MM.1S (cell line): Measurements from ENCODE around the gene TRDMT1.

ENCODE experiments used
- DNase-seq: peaks from one replicate; pipeline ENCODE4 v3.0.0-alpha.2; 2015
- H2AFZ ChIP-seq: fragments of 300-600 bp; sonication (generic); 2 replicates; pipeline ENCODE4 v1.6.0; 2016; ENCODE audit warnings: antibody characterized with exemption, low read length
- H3F3A ChIP-seq: fragments of 300-600 bp; sonication (generic); 2 replicates; pipeline ENCODE4 v1.6.1; 2016; ENCODE audit warnings: mild to moderate bottlenecking, antibody characterized with exemption, low read length, moderate library complexity, mixed read lengths; ENCODE audit not compliant: insufficient read depth
- H3K27ac ChIP-seq: fragments of 300-600 bp; sonication (generic); 2 replicates; pipeline ENCODE4 v1.5.1; 2016; ENCODE audit warnings: mild to moderate bottlenecking, low read length
- H3K27me3 ChIP-seq: fragments of 300-600 bp; sonication (generic); replicated peaks from 2 replicates; pipeline ENCODE4 v1.6.0; 2016; ENCODE audit warnings: low read length; ENCODE audit not compliant: insufficient read depth
- H3K36me3 ChIP-seq: fragments of 300-600 bp; sonication (generic); replicated peaks from 2 replicates; pipeline ENCODE4 v1.6.1; 2016; ENCODE audit warnings: mild to moderate bottlenecking, low read length, mixed read lengths; ENCODE audit not compliant: insufficient read depth
- H3K4me1 ChIP-seq: fragments of 300-600 bp; sonication (generic); 2 replicates; pipeline ENCODE4 v1.6.1; 2016; ENCODE audit warnings: low read length, mixed read lengths
- H3K4me2 ChIP-seq: fragments of 300-600 bp; sonication (generic); 2 replicates; pipeline ENCODE4 v1.6.0; 2016; ENCODE audit warnings: low read depth, low read length
- H3K4me3 ChIP-seq: fragments of 300-600 bp; sonication (generic); 2 replicates; pipeline ENCODE4 v1.5.1; 2016; ENCODE audit warnings: low read length, mixed read lengths
- H3K79me2 ChIP-seq: fragments of 300-600 bp; sonication (generic); 2 replicates; pipeline ENCODE4 v1.6.1; 2016; ENCODE audit warnings: mixed run types, low read length, mixed read lengths
- H3K9ac ChIP-seq: fragments of 300-600 bp; sonication (generic); 2 replicates; pipeline ENCODE4 v1.6.1; 2016; ENCODE audit warnings: low read length, mixed read lengths
- H3K9me2 ChIP-seq: fragments of 300-600 bp; sonication (generic); replicated peaks from 2 replicates; pipeline ENCODE4 v1.6.1; 2016; ENCODE audit warnings: mild to moderate bottlenecking, low read length, mixed read lengths; ENCODE audit not compliant: insufficient read depth
- H3K9me3 ChIP-seq: fragments of 300-600 bp; sonication (generic); replicated peaks from 2 replicates; pipeline ENCODE4 v1.6.1; 2016; ENCODE audit warnings: mild to moderate bottlenecking, low read length, mixed read lengths; ENCODE audit not compliant: insufficient read depth
- H4K20me1 ChIP-seq: fragments of 300-600 bp; sonication (generic); 2 replicates; pipeline ENCODE4 v1.6.1; 2016; ENCODE audit warnings: mild to moderate bottlenecking, low read length, moderate library complexity, mixed read lengths; ENCODE audit not compliant: insufficient read depth
- CTCF ChIP-seq: fragments of 300-600 bp; sonication (generic); IDR thresholded peaks from 2 replicates; pipeline ENCODE4 v1.5.1; 2016; ENCODE audit warnings: antibody characterized with exemption, low read length, mixed read lengths
- EZH2 ChIP-seq: fragments of 300-600 bp; sonication (generic); optimal IDR thresholded peaks from 2 replicates; pipeline ENCODE3; 2017; ENCODE audit warnings: low read depth, mild to moderate bottlenecking, antibody characterized with exemption, low read length, mixed read lengths
- EZH2phosphoT487 ChIP-seq: fragments of 300-600 bp; sonication (generic); IDR thresholded peaks from 2 replicates; pipeline ENCODE4 v1.6.1; 2018; ENCODE audit warnings: antibody characterized with exemption, low read length

Gene TRDMT1

DNA sequence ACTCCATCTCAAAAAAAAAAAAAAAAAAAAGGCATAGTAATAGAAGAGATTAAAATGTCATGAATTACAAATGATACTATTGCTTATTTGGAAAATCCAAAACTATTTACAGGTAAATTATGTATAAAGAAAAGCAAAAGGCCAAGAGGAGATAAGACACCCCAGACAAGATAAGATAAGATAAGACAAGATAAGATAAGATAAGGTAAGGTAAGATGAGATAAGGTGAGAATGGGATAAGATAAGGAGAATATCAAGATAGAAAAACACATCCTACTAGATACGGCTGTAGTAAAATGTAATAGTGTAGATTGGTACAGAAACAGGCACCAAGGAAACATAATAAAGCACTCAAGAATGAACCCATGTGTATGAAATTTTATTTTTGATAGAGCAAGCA lies 47.5 kb upstream of the TRDMT1 start:
- Histone ChIP-seq H3K27ac (no peak overlapping the region), H3K4me1 (no peaks in the 10 kb centered on the region)
- TF ChIP-seq EZH2phosphoT487, result no peak
- no peak for TF ChIP-seq EZH2
- TF ChIP-seq CTCF, result no peak

DNA sequence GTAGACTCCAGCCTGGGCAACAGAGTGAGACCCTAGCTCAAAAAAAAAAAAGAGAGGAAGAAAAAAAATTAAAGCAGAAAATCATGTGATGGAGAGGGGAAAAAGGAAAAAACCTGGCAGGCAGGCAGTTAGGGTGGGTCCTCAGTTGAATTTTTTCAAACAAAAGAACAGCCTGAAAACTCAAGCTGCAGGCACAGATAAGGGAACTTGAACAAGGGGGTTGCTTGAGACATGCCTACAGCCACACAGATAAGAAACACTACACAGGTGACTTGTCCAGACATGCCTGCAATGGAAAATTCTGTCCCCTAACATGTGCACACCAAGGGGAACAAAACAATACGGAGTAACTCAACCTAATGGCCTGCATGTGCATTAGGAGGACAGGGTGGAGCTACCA lies 45.7 kb upstream of the TRDMT1 start:
- H3K4me3 ChIP-seq, result no peak overlapping the region
- no peaks in the 10 kb centered on the region for H3K9me2 ChIP-seq
- no peaks in the 10 kb centered on the region for H3K27me3 ChIP-seq
- no peak for DNase-seq
- no peaks in the 10 kb centered on the region for H3K4me1 ChIP-seq
- H3F3A ChIP-seq, result no peaks in the 10 kb centered on the region
- TF ChIP-seq EZH2 (no peak), EZH2phosphoT487 (no peak), CTCF (no peak)
- no peaks in the 10 kb centered on the region for H3K36me3 ChIP-seq
- no peaks in the 10 kb centered on the region for H4K20me1 ChIP-seq
- H3K27ac ChIP-seq, result no peak overlapping the region
- no peak overlapping the region for H3K4me2 ChIP-seq
- H3K79me2 ChIP-seq, result no peaks in the 10 kb centered on the region
- H2AFZ ChIP-seq, result no peak overlapping the region
- H3K9ac ChIP-seq, result no peak overlapping the region
- H3K9me3 ChIP-seq, result no peaks in the 10 kb centered on the region

More for the DNA sequence above, 47.5 kb upstream of the TRDMT1 start:
- Histone ChIP-seq H3K4me3 (no peak overlapping the region), H3K4me2 (no peak overlapping the region), H3K9me2 (no peaks in the 10 kb centered on the region), H3K27me3 (no peaks in the 10 kb centered on the region), H3K36me3 (no peaks in the 10 kb centered on the region), H3K9ac (no peak overlapping the region), H3F3A (no peaks in the 10 kb centered on the region), H4K20me1 (no peaks in the 10 kb centered on the region), H3K79me2 (no peaks in the 10 kb centered on the region), H2AFZ (no peak overlapping the region), H3K9me3 (no peaks in the 10 kb centered on the region)
- no peak for DNase-seq

DNA sequence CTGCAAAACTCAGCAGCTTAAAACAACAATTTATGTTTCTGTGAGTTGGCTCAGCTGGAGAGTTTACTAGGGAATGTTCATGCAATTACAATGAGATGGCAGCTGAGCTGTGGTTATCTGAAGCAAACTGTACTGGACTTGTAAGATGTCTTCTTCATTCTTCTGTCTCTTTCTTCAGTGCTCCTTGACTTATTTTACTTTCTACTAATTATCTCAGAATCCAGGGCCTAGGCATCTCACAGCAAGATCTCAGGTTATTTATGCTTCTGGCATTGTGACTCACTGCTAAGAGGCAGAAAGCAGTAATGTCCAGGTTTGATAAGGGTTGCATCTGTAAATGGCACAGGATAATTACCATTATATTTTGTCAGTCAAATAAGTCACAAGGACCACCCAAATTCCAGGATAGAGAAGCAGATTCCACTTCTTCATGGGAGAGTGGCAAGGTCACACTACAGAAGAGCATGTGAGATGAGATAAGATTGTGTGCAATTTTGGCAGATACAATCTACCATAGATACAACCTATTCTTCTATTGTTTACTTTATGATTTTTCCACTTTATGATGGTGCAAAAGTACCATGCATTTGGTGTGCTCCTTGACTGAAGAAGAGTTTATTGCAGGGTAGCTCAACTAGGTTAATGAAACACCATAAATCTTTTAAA lies 43.4 kb upstream of the TRDMT1 start:
- no peaks in the 10 kb centered on the region for H3K4me1 ChIP-seq
- H3K4me2 ChIP-seq, result no peak overlapping the region
- no peaks in the 10 kb centered on the region for H3K27me3 ChIP-seq
- no peak overlapping the region for H3K4me3 ChIP-seq
- H3K9ac ChIP-seq, result no peak overlapping the region
- no peaks in the 10 kb centered on the region for H3K9me2 ChIP-seq
- no peak overlapping the region for H2AFZ ChIP-seq
- H3K27ac ChIP-seq, result no peak overlapping the region
- H3K36me3 ChIP-seq, result no peaks in the 10 kb centered on the region
- no peaks in the 10 kb centered on the region for H3F3A ChIP-seq
- TF ChIP-seq EZH2phosphoT487 (no peak), CTCF (no peak), EZH2 (no peak)
- H3K9me3 ChIP-seq, result no peaks in the 10 kb centered on the region
- no peaks in the 10 kb centered on the region for H3K79me2 ChIP-seq
- DNase-seq, result no peak
- no peaks in the 10 kb centered on the region for H4K20me1 ChIP-seq
